Measurements from ENCODE around the gene NRROS.

DNA sequence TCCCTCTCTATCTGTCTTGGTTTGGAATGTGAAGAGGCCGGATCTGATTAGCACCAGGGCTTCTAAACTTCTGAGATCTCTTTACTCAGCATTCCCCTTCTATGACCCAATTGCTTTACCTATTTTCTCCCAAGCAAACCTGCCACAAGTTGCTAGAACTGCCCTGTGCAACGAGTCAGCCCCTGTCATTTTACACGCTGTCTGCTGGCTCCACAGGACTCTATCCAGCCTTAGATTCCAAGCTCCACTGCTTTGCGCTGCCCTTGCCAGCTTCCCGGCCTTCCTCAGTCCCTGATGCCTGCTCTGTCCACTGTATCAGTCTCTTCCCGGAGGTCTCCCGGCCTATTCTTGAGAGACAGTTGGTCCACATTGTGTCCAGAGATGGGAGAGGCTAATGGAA, 60.3 kb downstream of the NRROS start:
- TF ChIP-seq SP1 (IDR thresholded peaks at IDR 0.05; ENCODE audit: low read depth, low read length) (no peak), ZNF217 (IDR thresholded peaks at IDR 0.05) (no peak), FOXK2 (IDR thresholded peaks at IDR 0.05) (no peak), POLR2A (IDR thresholded peaks at IDR 0.05; ENCODE audit: low read depth, low read length) (no peak), EZH2 (IDR thresholded peaks at IDR 0.05; ENCODE audit: borderline replicate concordance, control insufficient read depth, low read depth, low read length) (no peak), TAF1 (IDR thresholded peaks at IDR 0.05; ENCODE audit: borderline replicate concordance, low read depth, low read length) (no peak), MAX (IDR thresholded peaks at IDR 0.05; ENCODE audit: low read depth, low read length) (no peak), ZBTB11 (CRISPR knock-in tag; IDR thresholded peaks at IDR 0.05) (no peak), YY1 (IDR thresholded peaks at IDR 0.05; ENCODE audit: low read depth, low read length) (no peak)
- TF ChIP-seq, protein P1, sequence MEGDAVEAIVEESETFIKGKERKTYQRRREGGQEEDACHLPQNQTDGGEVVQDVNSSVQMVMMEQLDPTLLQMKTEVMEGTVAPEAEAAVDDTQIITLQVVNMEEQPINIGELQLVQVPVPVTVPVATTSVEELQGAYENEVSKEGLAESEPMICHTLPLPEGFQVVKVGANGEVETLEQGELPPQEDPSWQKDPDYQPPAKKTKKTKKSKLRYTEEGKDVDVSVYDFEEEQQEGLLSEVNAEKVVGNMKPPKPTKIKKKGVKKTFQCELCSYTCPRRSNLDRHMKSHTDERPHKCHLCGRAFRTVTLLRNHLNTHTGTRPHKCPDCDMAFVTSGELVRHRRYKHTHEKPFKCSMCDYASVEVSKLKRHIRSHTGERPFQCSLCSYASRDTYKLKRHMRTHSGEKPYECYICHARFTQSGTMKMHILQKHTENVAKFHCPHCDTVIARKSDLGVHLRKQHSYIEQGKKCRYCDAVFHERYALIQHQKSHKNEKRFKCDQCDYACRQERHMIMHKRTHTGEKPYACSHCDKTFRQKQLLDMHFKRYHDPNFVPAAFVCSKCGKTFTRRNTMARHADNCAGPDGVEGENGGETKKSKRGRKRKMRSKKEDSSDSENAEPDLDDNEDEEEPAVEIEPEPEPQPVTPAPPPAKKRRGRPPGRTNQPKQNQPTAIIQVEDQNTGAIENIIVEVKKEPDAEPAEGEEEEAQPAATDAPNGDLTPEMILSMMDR (IDR thresholded peaks at IDR 0.05 in 2 of 3, conservative IDR thresholded peaks at IDR 0.05 in 1 of 3; ENCODE audit: control insufficient read depth in 2 of 3, extremely low read depth in 1 of 3, insufficient read depth in 1 of 3, low read depth in 3 of 3, low read length in 3 of 3): no peak

Data from GM12878 (cell line).